ENCODE results near the gene CTBP2. TPM values are rescaled to one million over a fixed set of nuclear protein-coding genes. Genes with fewer than 3 reads are reported as not detected.

CTBP2 gene
- total RNA-seq, 1 experiment from 2014 or later = 212 TPM

- H4K20me1 ChIP-seq (ENCODE audit: control insufficient read depth, insufficient read depth, insufficient read length) = peaks cover 5% of the 10 kb centered on the region
- H3K4me3 Mint-ChIP-seq = no peak overlapping the region
- peaks cover 15% of the 10 kb centered on the region; the same call in 1 of the 2 replicates for H3K4me1 ChIP-seq (ENCODE audit: insufficient read depth, low read length)
- no peak overlapping the region for H2BK5ac ChIP-seq (ENCODE audit: insufficient read length, low read length)
- no peak overlapping the region for H3K18ac ChIP-seq (ENCODE audit: insufficient read length, low read depth, low read length)
- no peak overlapping the region for H3T11ph ChIP-seq (ENCODE audit: low read length)
- H3K27me3 Mint-ChIP-seq (ENCODE audit: low read depth) = no peaks in the 10 kb centered on the region
- peaks cover 77 to 83% of the 10 kb centered on the region in 2 experiments for H3K4me1 Mint-ChIP-seq
- no peak overlapping the region for H3K27ac ChIP-seq (ENCODE audit: insufficient read length, low read depth, low read length)
- H3K79me1 ChIP-seq (ENCODE audit: insufficient read depth, low read depth, low read length, poor library complexity, severe bottlenecking) = no peaks in the 10 kb centered on the region
- no peak overlapping the region for H3K14ac ChIP-seq (ENCODE audit: insufficient read depth, low read length)
- H3K9ac ChIP-seq (ENCODE audit: extremely low read depth, insufficient read length, low read length) = no peak overlapping the region
- H3K4ac ChIP-seq (ENCODE audit: low read depth, low read length) = no peak overlapping the region
- H2AK5ac ChIP-seq (ENCODE audit: insufficient read length, low read length) = no peak overlapping the region
- no peak overlapping the region for H2BK15ac ChIP-seq (ENCODE audit: low read depth, low read length)
- H3K23me2 ChIP-seq (ENCODE audit: insufficient read length, low read depth, low read length, poor library complexity, severe bottlenecking) = no peaks in the 10 kb centered on the region
- H4K91ac ChIP-seq (ENCODE audit: insufficient read length, low read depth, low read length) = no peak overlapping the region
- no peak overlapping the region for H2BK20ac ChIP-seq (ENCODE audit: low read depth, low read length, poor library complexity, severe bottlenecking)
- H3K36me3 Mint-ChIP-seq (ENCODE audit: insufficient read depth in 1 of 3, low read depth in 3 of 3) = peaks cover 31 to 55% (median 53%) of the 10 kb centered on the region in 3 experiments; a peak in 6 of 7 replicates
- peak overlapping the region in 1 of 3 experiments; percentile 0; a peak in 1 of 7 replicates for H3K27ac Mint-ChIP-seq
- no peak for DNase-seq
- H2BK120ac ChIP-seq (ENCODE audit: low read depth, low read length, poor library complexity, severe bottlenecking) = no peak overlapping the region
- H4K8ac ChIP-seq (replicated peaks; ENCODE audit: insufficient read length, low read depth, low read length) = no peak overlapping the region
- no CpG with 5 or more reads among the region's 20 CpGs for WGBS (ENCODE audit: extremely low coverage, insufficient read length, low lambda C conversion rate)
- no peaks in the 10 kb centered on the region for H3K27me3 ChIP-seq (ENCODE audit: insufficient read depth, low read length)
- no peak overlapping the region for H2BK12ac ChIP-seq (ENCODE audit: insufficient read length, low read depth, low read length)
- TF ChIP-seq, protein P1, sequence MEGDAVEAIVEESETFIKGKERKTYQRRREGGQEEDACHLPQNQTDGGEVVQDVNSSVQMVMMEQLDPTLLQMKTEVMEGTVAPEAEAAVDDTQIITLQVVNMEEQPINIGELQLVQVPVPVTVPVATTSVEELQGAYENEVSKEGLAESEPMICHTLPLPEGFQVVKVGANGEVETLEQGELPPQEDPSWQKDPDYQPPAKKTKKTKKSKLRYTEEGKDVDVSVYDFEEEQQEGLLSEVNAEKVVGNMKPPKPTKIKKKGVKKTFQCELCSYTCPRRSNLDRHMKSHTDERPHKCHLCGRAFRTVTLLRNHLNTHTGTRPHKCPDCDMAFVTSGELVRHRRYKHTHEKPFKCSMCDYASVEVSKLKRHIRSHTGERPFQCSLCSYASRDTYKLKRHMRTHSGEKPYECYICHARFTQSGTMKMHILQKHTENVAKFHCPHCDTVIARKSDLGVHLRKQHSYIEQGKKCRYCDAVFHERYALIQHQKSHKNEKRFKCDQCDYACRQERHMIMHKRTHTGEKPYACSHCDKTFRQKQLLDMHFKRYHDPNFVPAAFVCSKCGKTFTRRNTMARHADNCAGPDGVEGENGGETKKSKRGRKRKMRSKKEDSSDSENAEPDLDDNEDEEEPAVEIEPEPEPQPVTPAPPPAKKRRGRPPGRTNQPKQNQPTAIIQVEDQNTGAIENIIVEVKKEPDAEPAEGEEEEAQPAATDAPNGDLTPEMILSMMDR (conservative IDR thresholded peaks at IDR 0.05) = no peak
- H3K56ac ChIP-seq (ENCODE audit: insufficient read length, low read depth, low read length) = no peak overlapping the region
- no peaks in the 10 kb centered on the region for H3K9me3 ChIP-seq (ENCODE audit: control insufficient read depth, low read depth, low read length)
- no peak overlapping the region for H2AFZ ChIP-seq (ENCODE audit: low read length)
- peaks cover 80% of the 10 kb centered on the region; the same call in 1 of the 2 replicates for H3K79me2 ChIP-seq (ENCODE audit: insufficient read depth, low read length)
- no peaks in the 10 kb centered on the region for H3K9me3 Mint-ChIP-seq
- H3K23ac ChIP-seq (ENCODE audit: insufficient read length, low read depth, low read length) = no peak overlapping the region
- H3K4me2 ChIP-seq (ENCODE audit: insufficient read depth, insufficient read length, low read length) = no peak overlapping the region
- no peak overlapping the region for H4K5ac ChIP-seq (ENCODE audit: insufficient read length, low read depth, low read length)
These were observed 62.8 kb downstream of the CTBP2 start for GRCh38 chr10:125097409-125098070.
